Astrocyte (in vitro differentiated cells and primary cell): ENCODE data around the gene NT5C3A.

Experiments used
- EZH2 ChIP-seq: IDR thresholded peaks from 2 replicates; pipeline ENCODE4 v1.6.1; 2012; ENCODE audit warnings: mild to moderate bottlenecking, low read length, inconsistent platforms; ENCODE audit not compliant: insufficient read depth
- TF ChIP-seq, protein P1 (sequence below): IDR thresholded peaks from 2 replicates; pipeline ENCODE4 v1.5.1; 2011; ENCODE audit warnings: low read depth, mild to moderate bottlenecking, inconsistent platforms, low read length, moderate library complexity; ENCODE audit not compliant: insufficient read depth

DNA sequence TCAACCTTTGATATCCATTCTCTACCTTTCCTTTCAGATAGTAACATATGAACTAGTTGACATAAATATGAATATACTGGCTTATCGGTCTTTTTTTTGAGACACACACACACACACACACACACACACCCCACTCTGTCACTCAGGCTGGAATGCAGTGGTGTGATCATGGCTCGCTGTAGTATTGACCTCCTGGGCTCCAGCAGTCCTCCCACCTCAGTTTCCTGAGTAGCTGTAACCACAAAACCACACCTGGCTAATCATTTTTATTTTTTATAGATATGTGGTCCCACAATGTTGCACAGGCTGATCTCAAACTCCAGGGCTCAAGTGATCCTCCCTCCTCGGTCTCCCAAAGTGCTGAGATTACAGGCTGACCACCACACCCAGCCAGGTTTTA is 14.2 kb upstream of the NT5C3A start:
- TF ChIP-seq, protein P1, sequence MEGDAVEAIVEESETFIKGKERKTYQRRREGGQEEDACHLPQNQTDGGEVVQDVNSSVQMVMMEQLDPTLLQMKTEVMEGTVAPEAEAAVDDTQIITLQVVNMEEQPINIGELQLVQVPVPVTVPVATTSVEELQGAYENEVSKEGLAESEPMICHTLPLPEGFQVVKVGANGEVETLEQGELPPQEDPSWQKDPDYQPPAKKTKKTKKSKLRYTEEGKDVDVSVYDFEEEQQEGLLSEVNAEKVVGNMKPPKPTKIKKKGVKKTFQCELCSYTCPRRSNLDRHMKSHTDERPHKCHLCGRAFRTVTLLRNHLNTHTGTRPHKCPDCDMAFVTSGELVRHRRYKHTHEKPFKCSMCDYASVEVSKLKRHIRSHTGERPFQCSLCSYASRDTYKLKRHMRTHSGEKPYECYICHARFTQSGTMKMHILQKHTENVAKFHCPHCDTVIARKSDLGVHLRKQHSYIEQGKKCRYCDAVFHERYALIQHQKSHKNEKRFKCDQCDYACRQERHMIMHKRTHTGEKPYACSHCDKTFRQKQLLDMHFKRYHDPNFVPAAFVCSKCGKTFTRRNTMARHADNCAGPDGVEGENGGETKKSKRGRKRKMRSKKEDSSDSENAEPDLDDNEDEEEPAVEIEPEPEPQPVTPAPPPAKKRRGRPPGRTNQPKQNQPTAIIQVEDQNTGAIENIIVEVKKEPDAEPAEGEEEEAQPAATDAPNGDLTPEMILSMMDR: no peak
- TF ChIP-seq EZH2: no peak
